HEK293 (cell line): ENCODE measurements around the gene JUND.

Source experiments
- CTCF ChIA-PET: fragments of 350-600 bp; formaldehyde crosslinking; extraction: SDS; loops from one replicate; lab custom pipeline; 2021; ENCODE audit warnings: antibody characterized with exemption; lab: Yijun Ruan, JAX
- POLR2A ChIA-PET: fragments of 300-600 bp; formaldehyde crosslinking; extraction: SDS; loops from one replicate; lab custom pipeline; 2020; ENCODE audit warnings: antibody characterized with exemption, inconsistent platforms; lab: Yijun Ruan, JAX
- H3K27ac ChIP-seq: fragments of 200-500 bp; sonication (Bioruptor generic); 2 replicates; pipeline ENCODE4 v1.5.1; 2014; ENCODE audit warnings: low read depth, low read length, control low read depth, inconsistent platforms; ENCODE audit errors: extremely low read depth
- H3K36me3 ChIP-seq, 2 experiments: fragments of 200-500 bp in 1 of 2; sonication (Bioruptor generic) in 1 of 2; 1 replicate in 1 of 2; 2 replicates in 1 of 2; pipeline ENCODE4 v1.5.1; 2014 to 2017; ENCODE audit warnings: inconsistent platforms in 2 of 2, low read length in 2 of 2; ENCODE audit not compliant: control insufficient read depth in 2 of 2, insufficient read depth in 1 of 2
- H3K4me1 ChIP-seq: fragments of 200-500 bp; sonication (Bioruptor generic); 2 replicates; pipeline ENCODE4 v1.5.1; 2014; ENCODE audit warnings: mild to moderate bottlenecking, low read length, inconsistent platforms; ENCODE audit not compliant: control insufficient read depth, insufficient read depth
- H3K4me3 ChIP-seq: 2 replicates; pipeline ENCODE4 v1.5.1; 2011; ENCODE audit warnings: low read depth, mild to moderate bottlenecking, control low read depth, low read length, moderate library complexity
- H3K9me3 ChIP-seq: fragments of 200-500 bp; sonication (Bioruptor generic); 2 replicates; pipeline ENCODE4 v1.5.1; 2014; ENCODE audit warnings: low read depth, low read length, inconsistent platforms; ENCODE audit not compliant: control insufficient read depth, insufficient read depth
- SP2 ChIP-seq: fragments of 450-650 bp; formaldehyde crosslinking; IDR thresholded peaks from 2 replicates; pipeline ENCODE4 v1.5.1; 2016; ENCODE audit warnings: missing biosample characterization, missing genetic modification characterization
- ZBTB20 ChIP-seq: fragments of 450-650 bp; formaldehyde crosslinking; IDR thresholded peaks from 2 replicates; pipeline ENCODE4 v1.5.1; 2016; ENCODE audit warnings: missing biosample characterization, missing genetic modification characterization
- ZBTB48 ChIP-seq: fragments of 450-650 bp; formaldehyde crosslinking; IDR thresholded peaks from 2 replicates; pipeline ENCODE4 v1.5.1; 2016; ENCODE audit warnings: missing biosample characterization, missing genetic modification characterization
- ZNF121 ChIP-seq: fragments of 450-650 bp; formaldehyde crosslinking; IDR thresholded peaks from 2 replicates; pipeline ENCODE4 v1.5.1; 2016; ENCODE audit warnings: missing biosample characterization, missing genetic modification characterization
- ZNF175 ChIP-seq: fragments of 450-650 bp; formaldehyde crosslinking; IDR thresholded peaks from 2 replicates; pipeline ENCODE4 v1.5.1; 2016; ENCODE audit warnings: missing biosample characterization, missing genetic modification characterization
- ZNF23 ChIP-seq: fragments of 450-650 bp; formaldehyde crosslinking; IDR thresholded peaks from 2 replicates; pipeline ENCODE4 v1.5.1; 2016; ENCODE audit warnings: missing biosample characterization, missing genetic modification characterization, borderline replicate concordance
- ZNF341 ChIP-seq: fragments of 450-650 bp; formaldehyde crosslinking; IDR thresholded peaks from 2 replicates; pipeline ENCODE4; 2016; ENCODE audit warnings: low read depth, missing biosample characterization, missing genetic modification characterization
- ZNF394 ChIP-seq: fragments of 450-650 bp; formaldehyde crosslinking; IDR thresholded peaks from 2 replicates; pipeline ENCODE4 v1.5.1; 2016; ENCODE audit warnings: missing biosample characterization, missing genetic modification characterization, mild to moderate bottlenecking, moderate library complexity, borderline replicate concordance
- ZNF623 ChIP-seq: fragments of 450-650 bp; formaldehyde crosslinking; IDR thresholded peaks from 2 replicates; pipeline ENCODE4 v1.5.1; 2016; ENCODE audit warnings: missing biosample characterization, missing genetic modification characterization
- ZNF660 ChIP-seq: fragments of 450-650 bp; IDR thresholded peaks from 2 replicates; pipeline ENCODE4 v1.5.1; 2018; ENCODE audit warnings: missing biosample characterization, mild to moderate bottlenecking, missing genetic modification characterization
- ZNF768 ChIP-seq: fragments of 450-650 bp; formaldehyde crosslinking; IDR thresholded peaks from 2 replicates; pipeline ENCODE4 v1.5.1; 2018; ENCODE audit warnings: missing biosample characterization, mild to moderate bottlenecking, missing genetic modification characterization
- TF ChIP-seq, protein P1 (sequence below): fragments of 450-650 bp; formaldehyde crosslinking; IDR thresholded peaks from 2 replicates; pipeline ENCODE4 v1.5.1; 2016; ENCODE audit warnings: missing biosample characterization, missing genetic modification characterization
- TF ChIP-seq, protein P2 (sequence below): fragments of 450-650 bp; formaldehyde crosslinking; IDR thresholded peaks from 2 replicates; pipeline ENCODE4 v1.5.1; 2016; ENCODE audit warnings: missing biosample characterization, missing genetic modification characterization
- TF ChIP-seq, protein P3 (sequence below): fragments of 450-650 bp; formaldehyde crosslinking; IDR thresholded peaks from 2 replicates; pipeline ENCODE4 v1.5.1; 2016; ENCODE audit warnings: missing biosample characterization, missing genetic modification characterization
- TF ChIP-seq, protein P4 (sequence below): fragments of 450-650 bp; formaldehyde crosslinking; IDR thresholded peaks from 2 replicates; pipeline ENCODE4; 2016; ENCODE audit warnings: missing biosample characterization, missing genetic modification characterization
- TF ChIP-seq, protein P5 (sequence below): fragments of 450-650 bp; formaldehyde crosslinking; IDR thresholded peaks from 2 replicates; pipeline ENCODE4 v1.5.1; 2016; ENCODE audit warnings: missing biosample characterization, missing genetic modification characterization

JUND gene

DNA sequence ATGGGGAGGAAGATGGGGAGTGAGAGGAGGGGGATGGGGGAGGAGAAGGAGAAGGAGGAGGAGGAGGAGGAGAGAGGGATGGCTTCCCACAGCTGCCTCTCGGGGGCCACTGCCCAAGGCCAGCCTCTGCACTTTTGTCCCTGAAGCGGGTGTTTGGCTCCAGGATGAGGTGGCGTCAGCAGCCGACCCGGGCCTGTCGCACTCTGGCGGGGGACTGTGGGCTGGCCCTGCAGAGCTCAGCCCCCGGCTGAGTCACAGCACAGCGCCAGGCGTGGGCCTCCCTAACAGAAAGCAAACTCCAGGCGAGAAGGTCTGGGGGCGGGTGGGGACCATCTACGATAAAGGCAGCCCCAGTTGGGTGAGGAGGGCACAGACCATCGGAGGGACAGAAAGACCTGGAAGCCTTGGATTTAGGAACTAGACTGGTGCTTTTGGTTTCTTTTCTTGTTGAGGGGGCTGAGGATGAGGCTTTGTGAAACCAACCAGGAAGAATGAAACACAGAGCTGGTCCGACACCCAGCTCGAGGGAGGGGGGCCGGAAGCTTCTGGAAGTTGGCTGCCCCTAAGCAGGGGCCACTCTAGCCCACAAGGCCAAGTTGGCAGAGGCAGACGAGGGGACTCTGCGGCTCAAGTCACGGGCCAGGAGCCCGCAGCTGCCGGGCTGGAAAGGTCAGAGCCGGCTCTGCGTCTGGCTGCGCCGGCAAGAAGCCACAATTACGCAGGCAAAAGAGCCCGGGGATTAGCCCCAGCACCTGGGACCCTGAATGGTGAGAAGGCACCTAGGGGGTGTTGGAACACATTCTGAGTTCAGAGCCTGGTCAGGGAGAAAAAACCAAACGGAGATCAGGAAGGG, 23.3 kb upstream of the JUND start (continued):
- TF ChIP-seq ZNF623 (peak; percentile 11; the same call in 1 of the 2 replicates), SP2 (tag by site-specific recombination) (peak; percentile 75), ZNF394 (tag by site-specific recombination) (peak; percentile 43; the same call in 1 of the 2 replicates), ZNF660 (tag by site-specific recombination) (no peak; the same call in 1 of the 2 replicates), ZBTB48 (tag by site-specific recombination) (peak; percentile 82), ZNF23 (no peak)
- TF ChIP-seq, protein P1, sequence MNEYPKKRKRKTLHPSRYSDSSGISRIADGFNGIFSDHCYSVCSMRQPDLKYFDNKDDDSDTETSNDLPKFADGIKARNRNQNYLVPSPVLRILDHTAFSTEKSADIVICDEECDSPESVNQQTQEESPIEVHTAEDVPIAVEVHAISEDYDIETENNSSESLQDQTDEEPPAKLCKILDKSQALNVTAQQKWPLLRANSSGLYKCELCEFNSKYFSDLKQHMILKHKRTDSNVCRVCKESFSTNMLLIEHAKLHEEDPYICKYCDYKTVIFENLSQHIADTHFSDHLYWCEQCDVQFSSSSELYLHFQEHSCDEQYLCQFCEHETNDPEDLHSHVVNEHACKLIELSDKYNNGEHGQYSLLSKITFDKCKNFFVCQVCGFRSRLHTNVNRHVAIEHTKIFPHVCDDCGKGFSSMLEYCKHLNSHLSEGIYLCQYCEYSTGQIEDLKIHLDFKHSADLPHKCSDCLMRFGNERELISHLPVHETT (tag by site-specific recombination), result no peak
- TF ChIP-seq, protein P2, sequence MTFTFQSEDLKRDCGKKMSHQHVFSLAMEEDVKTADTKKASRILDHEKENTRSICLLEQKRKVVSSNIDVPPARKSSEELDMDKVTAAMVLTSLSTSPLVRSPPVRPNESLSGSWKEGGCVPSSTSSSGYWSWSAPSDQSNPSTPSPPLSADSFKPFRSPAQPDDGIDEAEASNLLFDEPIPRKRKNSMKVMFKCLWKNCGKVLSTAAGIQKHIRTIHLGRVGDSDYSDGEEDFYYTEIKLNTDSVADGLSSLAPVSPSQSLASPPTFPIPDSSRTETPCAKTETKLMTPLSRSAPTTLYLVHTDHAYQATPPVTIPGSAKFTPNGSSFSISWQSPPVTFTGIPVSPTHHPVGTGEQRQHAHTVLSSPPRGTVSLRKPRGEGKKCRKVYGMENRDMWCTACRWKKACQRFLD (tag by site-specific recombination), result no peak
- TF ChIP-seq, protein P3, sequence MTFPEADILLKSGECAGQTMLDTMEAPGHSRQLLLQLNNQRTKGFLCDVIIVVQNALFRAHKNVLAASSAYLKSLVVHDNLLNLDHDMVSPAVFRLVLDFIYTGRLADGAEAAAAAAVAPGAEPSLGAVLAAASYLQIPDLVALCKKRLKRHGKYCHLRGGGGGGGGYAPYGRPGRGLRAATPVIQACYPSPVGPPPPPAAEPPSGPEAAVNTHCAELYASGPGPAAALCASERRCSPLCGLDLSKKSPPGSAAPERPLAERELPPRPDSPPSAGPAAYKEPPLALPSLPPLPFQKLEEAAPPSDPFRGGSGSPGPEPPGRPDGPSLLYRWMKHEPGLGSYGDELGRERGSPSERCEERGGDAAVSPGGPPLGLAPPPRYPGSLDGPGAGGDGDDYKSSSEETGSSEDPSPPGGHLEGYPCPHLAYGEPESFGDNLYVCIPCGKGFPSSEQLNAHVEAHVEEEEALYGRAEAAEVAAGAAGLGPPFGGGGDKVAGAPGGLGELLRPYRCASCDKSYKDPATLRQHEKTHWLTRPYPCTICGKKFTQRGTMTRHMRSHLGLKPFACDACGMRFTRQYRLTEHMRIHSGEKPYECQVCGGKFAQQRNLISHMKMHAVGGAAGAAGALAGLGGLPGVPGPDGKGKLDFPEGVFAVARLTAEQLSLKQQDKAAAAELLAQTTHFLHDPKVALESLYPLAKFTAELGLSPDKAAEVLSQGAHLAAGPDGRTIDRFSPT (tag by site-specific recombination), result peak; percentile 76; the same call in 1 of the 2 replicates

DNA sequence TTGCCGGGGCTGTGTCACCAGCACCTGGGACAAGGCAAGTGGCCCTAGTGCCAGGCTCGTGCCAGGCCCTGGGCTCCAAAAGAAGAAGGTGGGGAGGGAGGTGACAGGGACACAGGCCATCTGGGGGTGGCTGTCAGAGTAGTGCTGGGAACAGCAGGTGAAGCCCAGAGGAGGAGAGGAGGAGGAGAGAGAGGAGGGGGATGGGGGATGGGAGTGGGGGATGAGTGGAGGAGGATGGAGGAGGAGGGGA, 22.7 kb upstream of the JUND start:
- CTCF ChIA-PET, result interaction anchor here (1.7 to 5.0 kb wide), 2 partner anchors 17 to 26 kb away, joined by 6 to 41 read pairs; no protein-coding TSS in a partner anchor
- no peak overlapping the region for H3K27ac ChIP-seq
- peaks cover 2 to 31% of the 10 kb centered on the region in 2 experiments; a peak in 1 of 3 replicates for H3K36me3 ChIP-seq
- TF ChIP-seq ZBTB20, result peak; percentile 41
- peak; percentile 25; the same call in 1 of the 2 replicates for TF ChIP-seq ZNF341 (tag by site-specific recombination)
- TF ChIP-seq, protein P4, sequence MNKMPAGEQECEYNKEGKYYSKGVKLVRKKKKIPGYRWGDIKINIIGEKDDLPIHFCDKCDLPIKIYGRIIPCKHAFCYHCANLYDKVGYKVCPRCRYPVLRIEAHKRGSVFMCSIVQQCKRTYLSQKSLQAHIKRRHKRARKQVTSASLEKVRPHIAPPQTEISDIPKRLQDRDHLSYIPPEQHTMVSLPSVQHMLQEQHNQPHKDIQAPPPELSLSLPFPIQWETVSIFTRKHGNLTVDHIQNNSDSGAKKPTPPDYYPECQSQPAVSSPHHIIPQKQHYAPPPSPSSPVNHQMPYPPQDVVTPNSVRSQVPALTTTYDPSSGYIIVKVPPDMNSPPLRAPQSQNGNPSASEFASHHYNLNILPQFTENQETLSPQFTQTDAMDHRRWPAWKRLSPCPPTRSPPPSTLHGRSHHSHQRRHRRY (tag by site-specific recombination), result 0 out of 2 replicates have a peak, but pooled peaks have one; percentile 38
- no peak for TF ChIP-seq ZNF175
- H3K4me3 ChIP-seq, result no peak overlapping the region
- no peaks in the 10 kb centered on the region for H3K9me3 ChIP-seq
- POLR2A ChIA-PET, result interaction anchor here (1.5 to 2.0 kb wide), 3 partner anchors 12 to 23 kb away, joined by 12 to 41 read pairs (median 15); partner anchors contain the start of genes JUND and LSM4
- peaks cover 5% of the 10 kb centered on the region; the same call in 1 of the 2 replicates for H3K4me1 ChIP-seq

DNA sequence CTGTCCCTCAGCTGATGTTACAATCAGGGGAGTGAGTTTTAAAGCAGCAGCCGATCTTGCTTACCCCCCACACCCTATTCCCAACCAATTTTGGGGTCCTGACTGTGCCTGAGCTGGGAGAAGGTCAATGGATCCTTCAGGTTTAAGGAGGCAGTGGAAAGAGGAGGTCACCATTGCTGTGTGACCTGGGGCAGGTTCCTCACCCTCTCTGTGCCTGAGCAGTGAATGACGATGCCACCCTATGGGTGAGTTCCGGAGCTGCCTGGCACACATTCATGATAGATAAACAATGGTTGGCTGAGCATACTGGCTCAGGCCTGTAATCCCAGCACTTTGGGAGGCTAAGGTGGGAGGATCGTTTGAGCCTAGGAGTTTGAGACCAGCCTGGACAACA, 20.3 kb upstream of the JUND start:
- TF ChIP-seq, protein P5, sequence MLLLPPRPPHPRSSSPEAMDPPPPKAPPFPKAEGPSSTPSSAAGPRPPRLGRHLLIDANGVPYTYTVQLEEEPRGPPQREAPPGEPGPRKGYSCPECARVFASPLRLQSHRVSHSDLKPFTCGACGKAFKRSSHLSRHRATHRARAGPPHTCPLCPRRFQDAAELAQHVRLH (tag by site-specific recombination), result peak; percentile 72; the same call in 1 of the 2 replicates
- TF ChIP-seq ZNF121 (tag by site-specific recombination) (peak; percentile 95), ZNF768 (tag by site-specific recombination) (no peak; the same call in 1 of the 2 replicates)
- H3K4me1 ChIP-seq, result peaks cover 5% of the 10 kb centered on the region; the same call in 1 of the 2 replicates
- no peaks in the 10 kb centered on the region for H3K9me3 ChIP-seq
- ChIA-PET CTCF (interaction anchor here (1.2 to 5.0 kb wide), 4 partner anchors 9 to 189 kb away, joined by 3 to 41 read pairs (median 10); partner anchors contain the start of gene LSM4), POLR2A (interaction anchor here (0.6 to 2.8 kb wide), 5 partner anchors 9 to 32 kb away, joined by 3 to 10 read pairs (median 7); partner anchors contain the start of gene JUND)
- no peak overlapping the region for H3K27ac ChIP-seq
- peaks cover 0 to 8% of the 10 kb centered on the region in 2 experiments; a peak in 1 of 3 replicates for H3K36me3 ChIP-seq
- H3K4me3 ChIP-seq, result no peak overlapping the region
